ENCODE measurements around the gene APOL6.

DNA sequence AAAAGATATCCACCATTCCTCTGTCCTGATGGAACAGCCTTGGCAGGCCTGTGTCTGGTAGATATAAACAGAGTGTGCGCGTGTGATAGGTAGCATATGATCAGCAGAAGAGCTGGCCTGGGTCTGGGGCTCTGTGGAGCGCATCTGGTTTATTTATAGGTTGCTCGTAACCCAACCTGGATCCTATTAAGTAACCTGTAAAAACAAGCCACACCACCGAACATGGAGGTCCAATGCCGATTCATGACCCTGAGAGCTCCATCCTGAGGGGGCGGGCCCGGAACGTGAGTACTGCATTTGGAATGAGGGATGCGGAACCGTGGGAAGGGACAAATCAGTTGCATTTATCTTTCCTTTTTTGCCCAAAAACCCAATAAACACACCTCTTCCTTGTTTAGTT lies 37.5 kb downstream of the APOL6 start:
- TF ChIP-seq LEF1 (IDR thresholded peaks at IDR 0.05; ENCODE audit: borderline replicate concordance) (no peak), SP1 (IDR thresholded peaks at IDR 0.05) (no peak), ELF4 (IDR thresholded peaks at IDR 0.05) (no peak)
